ACHN (cell line): Measurements from ENCODE around the gene CTCFL.

Experiments
- DNase-seq: peaks from one replicate; pipeline ENCODE4 v3.0.0-alpha.2; 2015
- in situ Hi-C: cut with HindIII; loops from 2 replicates; pipeline ENCODE4 v1.10.0; 2017; ENCODE audit warnings: low sequenced_read_pairs, low pct_ligation_motif_present, low pct_unique_long_range_greater_than_20kb

CTCFL gene, protein sequence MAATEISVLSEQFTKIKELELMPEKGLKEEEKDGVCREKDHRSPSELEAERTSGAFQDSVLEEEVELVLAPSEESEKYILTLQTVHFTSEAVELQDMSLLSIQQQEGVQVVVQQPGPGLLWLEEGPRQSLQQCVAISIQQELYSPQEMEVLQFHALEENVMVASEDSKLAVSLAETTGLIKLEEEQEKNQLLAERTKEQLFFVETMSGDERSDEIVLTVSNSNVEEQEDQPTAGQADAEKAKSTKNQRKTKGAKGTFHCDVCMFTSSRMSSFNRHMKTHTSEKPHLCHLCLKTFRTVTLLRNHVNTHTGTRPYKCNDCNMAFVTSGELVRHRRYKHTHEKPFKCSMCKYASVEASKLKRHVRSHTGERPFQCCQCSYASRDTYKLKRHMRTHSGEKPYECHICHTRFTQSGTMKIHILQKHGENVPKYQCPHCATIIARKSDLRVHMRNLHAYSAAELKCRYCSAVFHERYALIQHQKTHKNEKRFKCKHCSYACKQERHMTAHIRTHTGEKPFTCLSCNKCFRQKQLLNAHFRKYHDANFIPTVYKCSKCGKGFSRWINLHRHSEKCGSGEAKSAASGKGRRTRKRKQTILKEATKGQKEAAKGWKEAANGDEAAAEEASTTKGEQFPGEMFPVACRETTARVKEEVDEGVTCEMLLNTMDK

DNA sequence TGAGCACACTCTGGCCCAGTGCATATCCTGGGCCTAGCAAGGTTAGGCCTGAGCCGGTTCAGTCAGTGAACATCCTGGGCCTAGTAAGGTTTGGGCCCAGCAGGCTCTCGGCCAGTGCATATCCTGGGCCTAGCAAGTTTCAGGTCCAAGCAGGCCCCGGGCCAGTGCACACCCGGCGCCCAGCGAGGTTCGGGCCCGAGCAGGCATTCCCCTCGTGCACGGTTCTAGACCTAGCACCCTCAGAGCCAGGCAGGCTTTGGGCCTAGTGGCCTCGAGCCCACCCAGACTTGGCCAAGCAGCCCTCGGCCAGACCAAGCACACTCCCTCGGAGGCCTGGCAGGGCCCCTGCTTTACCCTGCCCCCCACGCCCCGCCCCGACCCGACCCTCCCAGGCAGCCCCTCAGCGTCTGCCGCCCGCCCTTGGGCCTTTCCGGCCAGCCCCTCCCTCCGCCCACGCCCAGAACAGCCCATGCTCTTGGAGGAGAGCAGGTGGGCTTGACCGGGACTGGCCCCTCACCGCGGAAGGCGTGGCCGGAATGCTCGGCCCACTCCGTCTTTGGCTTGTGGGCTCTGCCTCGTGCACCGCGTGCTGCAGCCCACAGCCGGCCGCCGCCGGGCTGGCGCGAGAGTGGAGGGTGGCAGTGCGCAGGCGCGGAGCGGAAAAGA lies at the start of gene CTCFL:
Gene CTCFL, minus strand, starts transcription at position 630 of the 666 bp plus-strand sequence. CDS start 935 bp downstream, outside the sequence.
- in situ Hi-C loops, result no loop called here
- DNase-seq, result no peak

GRCh38 chr20:57573894-57574293 lies 49.0 kb upstream of the CTCFL start:
- in situ Hi-C loops, result no loop called here
- DNase-seq, result no peak

DNA sequence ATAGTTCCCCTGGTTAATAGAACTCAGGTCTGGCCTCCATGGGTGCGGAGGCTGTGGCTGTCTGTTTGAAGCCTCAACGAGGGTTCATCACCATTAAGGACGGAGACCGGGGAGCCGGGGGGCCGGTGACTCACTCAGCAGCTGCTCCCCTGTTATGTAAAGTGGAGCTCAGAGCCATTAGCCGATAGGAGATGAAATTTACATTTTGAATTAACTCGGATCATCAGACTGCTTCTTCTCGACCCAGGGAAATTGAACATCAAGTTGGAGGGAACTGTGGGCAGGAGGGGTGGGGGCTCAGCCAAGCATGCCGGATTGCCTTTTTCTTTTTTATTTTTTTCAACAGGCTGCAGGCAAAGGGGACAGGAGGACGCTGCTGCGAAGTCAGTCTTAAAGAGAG lies 48.3 kb upstream of the CTCFL start:
- in situ Hi-C loops, result no loop called here
- DNase-seq, result no peak

DNA sequence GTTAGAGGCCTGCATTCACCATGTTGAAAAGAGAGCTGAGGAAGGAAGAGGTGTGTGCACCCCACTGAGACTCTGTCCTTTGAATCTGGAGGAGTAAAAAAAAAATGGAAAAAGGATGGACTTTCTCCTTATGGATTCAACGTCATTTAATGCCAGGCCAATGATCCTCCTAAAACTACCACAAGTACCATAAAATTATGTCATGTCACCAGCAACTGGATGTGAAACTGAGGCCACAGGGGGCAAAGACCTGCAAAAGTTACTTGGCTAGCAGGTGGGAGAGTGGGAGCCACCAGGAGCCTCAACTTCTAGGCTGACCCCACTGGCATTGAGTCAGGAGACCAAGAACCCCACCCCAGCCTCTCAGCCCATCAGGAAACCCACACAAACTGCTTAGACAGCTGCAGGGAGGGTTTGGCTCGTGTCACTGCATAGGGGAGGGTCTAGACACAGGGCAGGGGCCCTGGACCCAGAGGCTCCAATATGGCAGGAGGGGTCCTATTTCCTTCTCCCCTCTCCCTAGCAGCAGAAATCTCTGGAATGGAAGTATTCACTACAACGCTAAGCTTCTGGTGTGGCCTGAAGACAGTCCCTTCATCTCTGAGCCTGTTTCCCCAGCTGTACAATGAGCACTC lies 47.0 kb upstream of the CTCFL start:
- no peak for DNase-seq
- in situ Hi-C loops, result no loop called here

DNA sequence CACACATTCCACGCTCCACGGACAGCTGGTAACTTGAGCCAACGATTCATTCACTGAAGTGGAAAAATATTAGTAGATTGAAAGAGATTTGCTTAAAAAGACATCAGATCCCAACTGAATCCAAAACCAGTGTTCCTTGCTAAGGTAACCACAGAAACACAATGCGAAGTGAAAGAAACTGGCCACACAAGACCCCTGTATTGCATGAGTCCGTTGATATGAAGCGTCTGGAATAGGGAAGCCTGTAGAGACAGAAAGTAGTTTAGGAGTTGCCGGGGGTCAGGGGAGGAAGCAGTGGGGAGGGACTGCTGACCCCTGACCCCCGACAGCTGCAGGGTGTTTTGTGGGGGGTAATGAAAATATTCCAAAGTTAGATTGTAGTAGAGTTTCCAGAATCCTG lies 46.0 kb upstream of the CTCFL start:
- in situ Hi-C loops, result no loop called here
- DNase-seq, result no peak

GRCh38 chr20:57570145-57570850 lies 45.4 kb upstream of the CTCFL start:
- DNase-seq, result no peak
- in situ Hi-C loops, result no loop called here

DNA sequence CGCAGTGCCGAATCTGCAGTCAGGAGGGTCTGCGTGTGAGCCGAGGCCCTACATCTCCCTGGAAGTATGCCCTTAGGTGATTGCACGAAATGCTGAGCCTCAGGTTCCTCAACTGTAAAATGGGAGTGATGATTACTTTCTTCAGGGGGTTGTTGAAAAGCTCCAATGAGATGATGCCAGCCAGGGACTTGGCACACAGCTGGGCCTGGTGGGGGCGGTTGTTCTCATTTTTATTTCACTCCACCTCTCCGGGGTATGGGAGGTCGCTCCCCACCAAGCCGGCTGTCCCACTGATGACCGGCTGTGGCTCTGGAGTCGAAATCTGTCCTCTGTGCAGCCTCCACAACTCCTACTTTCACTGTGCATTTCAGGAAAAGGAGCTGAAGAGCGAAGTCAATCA lies 44.0 kb upstream of the CTCFL start:
- in situ Hi-C loops, result no loop called here
- DNase-seq, result no peak

GRCh38 chr20:57568088-57568896 lies 43.4 kb upstream of the CTCFL start:
- DNase-seq, result no peak
- in situ Hi-C loops, result no loop called here

DNA sequence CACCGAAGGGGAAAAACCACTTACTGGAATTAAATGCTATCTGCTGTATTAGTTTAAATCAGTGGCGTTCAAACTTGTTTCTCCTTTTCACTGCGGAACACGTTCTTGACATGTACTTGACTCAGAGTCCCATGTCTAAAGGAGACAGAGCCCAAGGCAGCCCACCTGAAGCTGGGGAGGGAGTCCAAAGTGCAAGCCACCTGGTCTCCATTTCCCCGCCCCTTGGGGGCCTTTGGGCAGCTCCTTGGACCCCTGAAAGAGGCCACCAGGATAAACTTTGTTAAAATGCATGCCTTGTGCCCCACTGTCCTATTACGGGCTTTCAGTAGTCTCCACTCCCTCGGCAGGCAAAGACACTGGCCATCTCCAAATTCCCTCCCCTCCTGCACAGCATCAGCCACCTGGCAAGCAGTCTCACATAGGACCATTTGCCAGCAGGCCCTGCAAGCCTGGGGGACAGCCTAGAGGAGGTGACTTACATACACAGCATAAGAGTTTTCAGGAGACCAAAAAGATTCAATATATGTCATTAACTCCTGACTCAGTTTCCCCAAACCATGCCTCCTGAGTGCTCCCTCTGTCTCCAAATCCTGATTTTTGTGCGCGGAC lies 42.6 kb upstream of the CTCFL start:
- DNase-seq, result no peak
- in situ Hi-C loops, result no loop called here

GRCh38 chr20:57566803-57567459 lies 42.0 kb upstream of the CTCFL start:
- in situ Hi-C loops, result no loop called here
- DNase-seq, result no peak

- in situ Hi-C loops, result no loop called here
- no peak for DNase-seq
Measured at GRCh38 chr20:57566399-57566798, 41.5 kb upstream of the CTCFL start.

DNA sequence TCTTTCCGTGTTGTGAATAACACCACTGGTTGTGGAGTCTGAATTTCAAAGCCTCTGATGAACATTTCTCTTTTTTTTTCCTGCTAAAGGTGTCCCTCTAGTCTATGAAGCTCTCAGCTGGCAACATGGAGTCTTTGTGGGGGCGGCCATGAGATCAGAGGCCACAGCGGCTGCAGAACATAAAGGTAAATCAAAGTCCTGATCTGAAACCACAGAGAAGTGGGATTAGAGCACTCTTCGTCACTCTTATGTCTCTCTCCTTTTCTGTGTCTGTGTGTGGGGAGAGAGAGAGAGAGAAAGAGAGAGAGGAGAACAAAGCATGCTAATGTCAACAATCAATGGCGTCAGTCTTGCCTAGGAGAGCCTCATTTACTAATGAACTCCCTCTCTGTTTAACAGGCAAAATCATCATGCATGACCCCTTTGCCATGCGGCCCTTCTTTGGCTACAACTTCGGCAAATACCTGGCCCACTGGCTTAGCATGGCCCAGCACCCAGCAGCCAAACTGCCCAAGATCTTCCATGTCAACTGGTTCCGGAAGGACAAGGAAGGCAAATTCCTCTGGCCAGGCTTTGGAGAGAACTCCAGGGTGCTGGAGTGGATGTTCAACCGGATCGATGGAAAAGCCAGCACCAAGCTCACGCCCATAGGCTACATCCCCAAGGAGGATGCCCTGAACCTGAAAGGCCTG lies 40.2 kb upstream of the CTCFL start:
- in situ Hi-C loops, result no loop called here
- DNase-seq, result no peak

DNA sequence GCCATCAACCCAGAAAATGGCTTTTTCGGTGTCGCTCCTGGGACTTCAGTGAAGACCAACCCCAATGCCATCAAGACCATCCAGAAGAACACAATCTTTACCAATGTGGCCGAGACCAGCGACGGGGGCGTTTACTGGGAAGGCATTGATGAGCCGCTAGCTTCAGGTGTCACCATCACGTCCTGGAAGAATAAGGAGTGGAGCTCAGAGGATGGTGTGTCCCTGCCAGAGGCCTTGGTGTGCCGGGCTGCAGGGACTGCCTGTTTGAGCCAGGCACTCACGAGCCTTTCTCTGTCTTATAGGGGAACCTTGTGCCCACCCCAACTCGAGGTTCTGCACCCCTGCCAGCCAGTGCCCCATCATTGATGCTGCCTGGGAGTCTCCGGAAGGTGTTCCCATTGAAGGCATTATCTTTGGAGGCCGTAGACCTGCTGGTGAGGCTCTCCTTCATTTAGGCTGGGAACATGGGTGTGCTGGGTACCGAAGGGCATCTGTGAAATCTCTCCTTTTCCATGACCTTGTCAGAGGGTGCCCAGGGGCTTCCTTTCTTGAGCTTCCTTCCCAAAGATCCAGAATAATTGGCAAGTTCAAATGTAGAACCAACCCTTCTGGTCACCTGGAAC lies 39.4 kb upstream of the CTCFL start:
- DNase-seq, result no peak
- in situ Hi-C loops, result no loop called here

- DNase-seq, result no peak
- in situ Hi-C loops, result no loop called here
Measured at GRCh38 chr20:57563522-57563921, 38.6 kb upstream of the CTCFL start.

DNA sequence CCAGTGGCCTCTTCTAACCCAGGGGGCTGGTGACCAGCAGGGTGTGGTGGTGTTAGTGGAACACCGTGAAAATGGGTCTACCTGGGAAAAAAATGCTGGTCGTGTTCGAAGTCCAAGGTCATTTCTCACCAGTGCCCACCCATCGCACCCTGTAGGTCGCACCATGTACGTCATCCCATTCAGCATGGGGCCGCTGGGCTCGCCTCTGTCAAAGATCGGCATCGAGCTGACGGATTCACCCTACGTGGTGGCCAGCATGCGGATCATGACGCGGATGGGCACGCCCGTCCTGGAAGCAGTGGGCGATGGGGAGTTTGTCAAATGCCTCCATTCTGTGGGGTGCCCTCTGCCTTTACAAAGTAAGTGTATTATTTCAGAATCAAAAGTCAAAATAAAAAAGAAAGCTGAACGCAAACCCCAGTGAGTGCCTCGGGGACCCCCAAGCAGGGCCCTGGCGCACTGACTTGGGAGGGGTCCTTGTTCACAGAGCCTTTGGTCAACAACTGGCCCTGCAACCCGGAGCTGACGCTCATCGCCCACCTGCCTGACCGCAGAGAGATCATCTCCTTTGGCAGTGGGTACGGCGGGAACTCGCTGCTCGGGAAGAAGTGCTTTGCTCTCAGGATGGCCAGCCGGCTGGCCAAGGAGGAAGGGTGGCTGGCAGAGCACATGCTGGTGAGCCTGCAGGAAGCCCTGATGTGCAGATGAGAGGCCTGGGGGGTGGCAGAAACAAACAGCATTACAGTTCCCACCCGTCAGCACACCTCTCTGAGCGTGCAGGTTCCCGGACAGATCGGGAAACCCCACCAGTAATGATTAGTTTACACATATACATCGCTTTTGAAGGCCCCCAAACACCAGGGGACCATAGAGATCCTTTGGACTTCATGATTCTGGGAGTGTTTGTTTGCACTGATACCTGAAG lies 37.9 kb upstream of the CTCFL start:
- in situ Hi-C loops, result no loop called here
- no peak for DNase-seq
